ENCODE measurements around the gene XKR7.

The XKR7 gene

DNA sequence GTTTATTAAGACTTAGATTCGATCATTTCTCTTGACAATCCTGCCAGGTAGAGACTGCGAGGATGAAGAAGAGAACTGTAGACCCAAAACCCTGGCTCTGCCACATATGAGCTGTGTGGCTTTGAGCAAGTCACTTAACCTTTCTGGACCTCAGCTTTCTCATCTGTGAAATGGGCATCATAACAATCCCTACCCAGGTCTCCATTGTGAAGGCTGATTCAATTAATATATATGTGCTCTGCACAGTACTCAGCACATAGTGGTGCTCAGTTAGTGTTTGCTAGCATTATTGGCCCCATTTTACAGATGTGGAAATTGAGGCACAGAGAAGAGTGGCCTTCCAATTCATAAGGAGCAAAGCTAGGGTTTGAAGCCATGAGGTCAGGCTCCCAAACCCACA is 7.9 kb downstream of the XKR7 start:
- Histone ChIP-seq H3K27me3 (ENCODE audit: control insufficient read depth, insufficient read depth, low read length) (no peaks in the 10 kb centered on the region), H3K4me3 (ENCODE audit: low read length) (no peak overlapping the region), H3K4me1 (ENCODE audit: control insufficient read depth, insufficient read depth, low read length) (peaks cover 3% of the 10 kb centered on the region; the same call in 1 of the 2 replicates), H3K36me3 (ENCODE audit: control insufficient read depth, insufficient read depth, low read length) (no peaks in the 10 kb centered on the region), H3K9me3 (ENCODE audit: control insufficient read depth, insufficient read depth, low read length) (no peaks in the 10 kb centered on the region), H3K27ac (ENCODE audit: low read length) (no peak overlapping the region)
- no peak for DNase-seq (ENCODE audit: low read depth, low spot score)
- no CpG with 5 or more reads among the region's 2 CpGs for WGBS (ENCODE audit: insufficient coverage, insufficient read length)

GRCh38 chr20:31977080-31977479 is 9.1 kb downstream of the XKR7 start:
- no peaks in the 10 kb centered on the region for H3K36me3 ChIP-seq (ENCODE audit: control insufficient read depth, insufficient read depth, low read length)
- H3K9me3 ChIP-seq (ENCODE audit: control insufficient read depth, insufficient read depth, low read length) = no peaks in the 10 kb centered on the region
- no peak overlapping the region for H3K27ac ChIP-seq (ENCODE audit: low read length)
- peaks cover 3% of the 10 kb centered on the region; the same call in 1 of the 2 replicates for H3K4me1 ChIP-seq (ENCODE audit: control insufficient read depth, insufficient read depth, low read length)
- H3K27me3 ChIP-seq (ENCODE audit: control insufficient read depth, insufficient read depth, low read length) = no peaks in the 10 kb centered on the region
- DNase-seq (ENCODE audit: low read depth, low spot score) = no peak
- WGBS (ENCODE audit: insufficient coverage, insufficient read length) = no CpG with 5 or more reads among the region's 4 CpGs
- no peak overlapping the region for H3K4me3 ChIP-seq (ENCODE audit: low read length)

DNA sequence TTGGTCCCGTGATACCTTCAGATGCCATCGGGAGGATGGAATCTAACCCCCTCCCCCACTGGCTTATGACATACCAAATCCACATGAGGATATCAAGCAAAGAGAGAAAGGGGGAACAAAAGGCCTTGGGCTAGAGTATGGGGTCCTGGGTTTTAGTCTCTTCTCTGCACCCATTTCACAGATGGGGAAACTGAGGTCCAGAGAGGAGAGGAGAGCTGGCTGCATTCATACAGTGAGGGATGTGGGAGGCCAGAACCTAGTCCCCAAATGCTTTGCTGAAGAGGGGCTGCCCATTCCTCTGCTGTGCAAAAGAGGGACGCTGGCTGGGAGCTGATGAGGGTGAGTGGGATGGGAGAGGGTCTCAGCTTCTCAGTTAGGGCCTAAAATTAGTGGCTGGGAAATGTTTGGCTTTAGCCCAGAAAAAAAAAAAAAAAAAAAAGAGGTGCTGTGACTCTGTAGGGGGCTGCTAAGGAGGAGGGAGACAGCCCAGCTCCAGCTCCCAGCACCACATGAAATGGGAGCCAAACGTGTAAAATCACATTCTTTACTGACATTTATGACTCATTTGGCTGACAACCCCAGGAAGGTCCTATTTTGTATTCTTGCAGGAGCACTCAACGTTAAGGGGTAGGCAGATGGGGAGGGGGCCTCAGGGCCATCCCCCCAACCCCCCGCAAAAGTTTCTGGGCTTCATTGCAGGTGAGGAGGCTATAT is 11.9 kb downstream of the XKR7 start:
- H3K4me3 ChIP-seq (ENCODE audit: low read length) = no peak overlapping the region

GRCh38 chr20:31981784-31982183 is 13.8 kb downstream of the XKR7 start:
- no peaks in the 10 kb centered on the region for H3K4me1 ChIP-seq (ENCODE audit: control insufficient read depth, insufficient read depth, low read length)
- no peaks in the 10 kb centered on the region for H3K27me3 ChIP-seq (ENCODE audit: control insufficient read depth, insufficient read depth, low read length)
- H3K4me3 ChIP-seq (ENCODE audit: low read length) = no peak overlapping the region
- no CpG with 5 or more reads among the region's 2 CpGs for WGBS (ENCODE audit: insufficient coverage, insufficient read length)
- H3K36me3 ChIP-seq (ENCODE audit: control insufficient read depth, insufficient read depth, low read length) = no peaks in the 10 kb centered on the region
- DNase-seq (ENCODE audit: low read depth, low spot score) = no peak
- H3K27ac ChIP-seq (ENCODE audit: low read length) = no peak overlapping the region
- no peaks in the 10 kb centered on the region for H3K9me3 ChIP-seq (ENCODE audit: control insufficient read depth, insufficient read depth, low read length)

More for the DNA sequence above, 11.9 kb downstream of the XKR7 start:
- Histone ChIP-seq H3K36me3 (ENCODE audit: control insufficient read depth, insufficient read depth, low read length) (no peaks in the 10 kb centered on the region), H3K27ac (ENCODE audit: low read length) (no peak overlapping the region), H3K9me3 (ENCODE audit: control insufficient read depth, insufficient read depth, low read length) (no peaks in the 10 kb centered on the region), H3K4me1 (ENCODE audit: control insufficient read depth, insufficient read depth, low read length) (no peaks in the 10 kb centered on the region), H3K27me3 (ENCODE audit: control insufficient read depth, insufficient read depth, low read length) (no peaks in the 10 kb centered on the region)
- WGBS (ENCODE audit: insufficient coverage, insufficient read length) = no CpG with 5 or more reads among the region's 6 CpGs
- DNase-seq (ENCODE audit: low read depth, low spot score) = no peak

- no peak for DNase-seq (ENCODE audit: low read depth, low spot score)
- no CpG with 5 or more reads among the region's 6 CpGs for WGBS (ENCODE audit: insufficient coverage, insufficient read length)
- H3K36me3 ChIP-seq (ENCODE audit: control insufficient read depth, insufficient read depth, low read length) = no peaks in the 10 kb centered on the region
Observed at GRCh38 chr20:31984981-31985471, 17.1 kb downstream of the XKR7 start.

GRCh38 chr20:31987744-31988143 is 19.8 kb downstream of the XKR7 start:
- H3K27me3 ChIP-seq (ENCODE audit: control insufficient read depth, insufficient read depth, low read length) = no peaks in the 10 kb centered on the region
- H3K27ac ChIP-seq (ENCODE audit: low read length) = no peak overlapping the region
- H3K4me1 ChIP-seq (ENCODE audit: control insufficient read depth, insufficient read depth, low read length) = no peaks in the 10 kb centered on the region
- no peaks in the 10 kb centered on the region for H3K36me3 ChIP-seq (ENCODE audit: control insufficient read depth, insufficient read depth, low read length)
- no CpG with 5 or more reads among the region's 1 CpG for WGBS (ENCODE audit: insufficient coverage, insufficient read length)
- DNase-seq (ENCODE audit: low read depth, low spot score) = no peak
- H3K4me3 ChIP-seq (ENCODE audit: low read length) = no peak overlapping the region
- no peaks in the 10 kb centered on the region for H3K9me3 ChIP-seq (ENCODE audit: control insufficient read depth, insufficient read depth, low read length)

More at GRCh38 chr20:31984981-31985471, 17.1 kb downstream of the XKR7 start:
- H3K27ac ChIP-seq (ENCODE audit: low read length) = no peak overlapping the region
- no peaks in the 10 kb centered on the region for H3K9me3 ChIP-seq (ENCODE audit: control insufficient read depth, insufficient read depth, low read length)
- H3K4me1 ChIP-seq (ENCODE audit: control insufficient read depth, insufficient read depth, low read length) = no peaks in the 10 kb centered on the region
- H3K4me3 ChIP-seq (ENCODE audit: low read length) = no peak overlapping the region
- H3K27me3 ChIP-seq (ENCODE audit: control insufficient read depth, insufficient read depth, low read length) = no peaks in the 10 kb centered on the region

GRCh38 chr20:31988430-31989015 is 20.6 kb downstream of the XKR7 start:
- no CpG with 5 or more reads among the region's 5 CpGs for WGBS (ENCODE audit: insufficient coverage, insufficient read length)
- Histone ChIP-seq H3K4me3 (ENCODE audit: low read length) (no peak overlapping the region), H3K36me3 (ENCODE audit: control insufficient read depth, insufficient read depth, low read length) (no peaks in the 10 kb centered on the region)

DNA sequence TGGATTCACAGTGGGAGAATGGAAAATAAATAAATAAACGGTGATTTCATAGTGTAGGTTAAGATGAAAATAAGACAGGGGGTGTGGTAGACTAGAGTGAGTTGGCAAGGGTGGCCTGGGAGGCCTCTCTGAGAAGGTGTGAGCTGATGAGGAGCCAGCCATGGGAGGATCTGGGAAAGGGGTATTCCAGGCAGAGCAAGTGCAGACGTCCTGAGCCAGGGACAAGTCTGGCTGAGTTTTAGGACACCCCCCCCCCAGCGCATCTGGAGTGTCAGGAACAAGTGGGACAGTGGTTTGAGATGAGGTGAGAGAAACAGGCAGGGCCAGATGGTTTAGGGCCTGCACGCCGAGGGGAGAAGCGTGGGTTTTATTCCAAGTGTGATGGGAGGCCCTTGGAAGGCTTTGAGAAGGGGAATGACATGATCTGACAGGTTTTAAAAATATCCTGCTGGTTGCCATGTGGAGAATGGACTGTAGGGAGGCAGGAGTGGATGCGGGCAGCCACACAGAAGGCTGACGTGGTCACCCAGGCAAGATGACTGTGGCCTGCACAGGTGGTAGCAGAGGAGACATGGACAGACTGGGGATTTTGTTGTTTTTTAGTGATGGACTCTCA is 21.2 kb downstream of the XKR7 start:
- Histone ChIP-seq H3K4me3 (ENCODE audit: low read length) (no peak overlapping the region), H3K36me3 (ENCODE audit: control insufficient read depth, insufficient read depth, low read length) (no peaks in the 10 kb centered on the region), H3K4me1 (ENCODE audit: control insufficient read depth, insufficient read depth, low read length) (no peaks in the 10 kb centered on the region), H3K27me3 (ENCODE audit: control insufficient read depth, insufficient read depth, low read length) (peaks cover under 1% of the 10 kb centered on the region; the same call in 1 of the 2 replicates), H3K27ac (ENCODE audit: low read length) (no peak overlapping the region), H3K9me3 (ENCODE audit: control insufficient read depth, insufficient read depth, low read length) (no peaks in the 10 kb centered on the region)
- WGBS (ENCODE audit: insufficient coverage, insufficient read length) = no CpG with 5 or more reads among the region's 8 CpGs
- DNase-seq (ENCODE audit: low read depth, low spot score) = no peak

More at GRCh38 chr20:31988430-31989015, 20.6 kb downstream of the XKR7 start:
- H3K9me3 ChIP-seq (ENCODE audit: control insufficient read depth, insufficient read depth, low read length) = no peaks in the 10 kb centered on the region
- no peaks in the 10 kb centered on the region for H3K4me1 ChIP-seq (ENCODE audit: control insufficient read depth, insufficient read depth, low read length)
- no peak for DNase-seq (ENCODE audit: low read depth, low spot score)
- H3K27ac ChIP-seq (ENCODE audit: low read length) = no peak overlapping the region
- no peaks in the 10 kb centered on the region; the same call in 1 of the 2 replicates for H3K27me3 ChIP-seq (ENCODE audit: control insufficient read depth, insufficient read depth, low read length)

GRCh38 chr20:31990641-31991338 is 22.8 kb downstream of the XKR7 start:
- Histone ChIP-seq H3K9me3 (ENCODE audit: control insufficient read depth, insufficient read depth, low read length) (no peaks in the 10 kb centered on the region), H3K4me3 (ENCODE audit: low read length) (no peak overlapping the region), H3K4me1 (ENCODE audit: control insufficient read depth, insufficient read depth, low read length) (no peaks in the 10 kb centered on the region; the same call in 1 of the 2 replicates), H3K27me3 (ENCODE audit: control insufficient read depth, insufficient read depth, low read length) (peaks cover 7% of the 10 kb centered on the region; the same call in 1 of the 2 replicates), H3K27ac (ENCODE audit: low read length) (no peak overlapping the region), H3K36me3 (ENCODE audit: control insufficient read depth, insufficient read depth, low read length) (no peaks in the 10 kb centered on the region)
- no CpG with 5 or more reads among the region's 6 CpGs for WGBS (ENCODE audit: insufficient coverage, insufficient read length)
- no peak for DNase-seq (ENCODE audit: low read depth, low spot score)

GRCh38 chr20:31991339-31991705 is 23.4 kb downstream of the XKR7 start:
- H3K36me3 ChIP-seq (ENCODE audit: control insufficient read depth, insufficient read depth, low read length) = no peaks in the 10 kb centered on the region
- H3K27me3 ChIP-seq (ENCODE audit: control insufficient read depth, insufficient read depth, low read length) = peaks cover 7% of the 10 kb centered on the region; the same call in 1 of the 2 replicates
- no peaks in the 10 kb centered on the region; the same call in 1 of the 2 replicates for H3K4me1 ChIP-seq (ENCODE audit: control insufficient read depth, insufficient read depth, low read length)
- no peak overlapping the region for H3K4me3 ChIP-seq (ENCODE audit: low read length)
- H3K9me3 ChIP-seq (ENCODE audit: control insufficient read depth, insufficient read depth, low read length) = no peaks in the 10 kb centered on the region
- no CpG with 5 or more reads among the region's 1 CpG for WGBS (ENCODE audit: insufficient coverage, insufficient read length)
- DNase-seq (ENCODE audit: low read depth, low spot score) = no peak
- H3K27ac ChIP-seq (ENCODE audit: low read length) = no peak overlapping the region
